GM12875 (cell line): ENCODE data around the gene ENTR1.

Source experiments
- H3K4me3 ChIP-seq: one replicate; pipeline ENCODE4 v1.5.1; 2011; ENCODE audit warnings: low read depth, low read length, control low read depth
- TF ChIP-seq, protein P1 (sequence below): IDR thresholded peaks from 2 replicates; pipeline ENCODE4 v1.5.1; 2011; ENCODE audit warnings: low read depth, mild to moderate bottlenecking, control low read depth, inconsistent platforms, low read length, moderate library complexity, borderline replicate concordance; ENCODE audit not compliant: insufficient read depth

ENTR1 gene

DNA sequence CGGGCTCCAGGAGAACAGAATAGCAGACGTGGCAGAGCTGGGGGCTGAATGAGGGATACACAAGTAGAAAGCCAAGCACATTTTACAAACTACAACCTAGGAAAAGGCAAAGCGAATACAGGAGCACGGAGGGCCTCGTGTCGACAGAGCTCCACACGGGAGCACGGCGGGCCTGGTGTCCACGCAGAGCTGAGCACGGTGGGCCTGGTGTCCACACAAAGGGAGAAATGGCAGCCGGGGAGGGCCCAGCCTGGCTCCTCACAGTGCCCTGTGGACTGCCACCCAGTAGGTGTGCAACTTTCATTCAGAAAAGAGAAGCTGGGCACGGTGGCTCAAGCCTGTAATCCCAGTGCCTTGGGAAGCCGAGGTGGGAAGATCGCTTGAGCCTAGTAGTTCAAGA lies 32.7 kb upstream of the ENTR1 start:
- H3K4me3 ChIP-seq: no peak overlapping the region
- TF ChIP-seq, protein P1, sequence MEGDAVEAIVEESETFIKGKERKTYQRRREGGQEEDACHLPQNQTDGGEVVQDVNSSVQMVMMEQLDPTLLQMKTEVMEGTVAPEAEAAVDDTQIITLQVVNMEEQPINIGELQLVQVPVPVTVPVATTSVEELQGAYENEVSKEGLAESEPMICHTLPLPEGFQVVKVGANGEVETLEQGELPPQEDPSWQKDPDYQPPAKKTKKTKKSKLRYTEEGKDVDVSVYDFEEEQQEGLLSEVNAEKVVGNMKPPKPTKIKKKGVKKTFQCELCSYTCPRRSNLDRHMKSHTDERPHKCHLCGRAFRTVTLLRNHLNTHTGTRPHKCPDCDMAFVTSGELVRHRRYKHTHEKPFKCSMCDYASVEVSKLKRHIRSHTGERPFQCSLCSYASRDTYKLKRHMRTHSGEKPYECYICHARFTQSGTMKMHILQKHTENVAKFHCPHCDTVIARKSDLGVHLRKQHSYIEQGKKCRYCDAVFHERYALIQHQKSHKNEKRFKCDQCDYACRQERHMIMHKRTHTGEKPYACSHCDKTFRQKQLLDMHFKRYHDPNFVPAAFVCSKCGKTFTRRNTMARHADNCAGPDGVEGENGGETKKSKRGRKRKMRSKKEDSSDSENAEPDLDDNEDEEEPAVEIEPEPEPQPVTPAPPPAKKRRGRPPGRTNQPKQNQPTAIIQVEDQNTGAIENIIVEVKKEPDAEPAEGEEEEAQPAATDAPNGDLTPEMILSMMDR: no peak

DNA sequence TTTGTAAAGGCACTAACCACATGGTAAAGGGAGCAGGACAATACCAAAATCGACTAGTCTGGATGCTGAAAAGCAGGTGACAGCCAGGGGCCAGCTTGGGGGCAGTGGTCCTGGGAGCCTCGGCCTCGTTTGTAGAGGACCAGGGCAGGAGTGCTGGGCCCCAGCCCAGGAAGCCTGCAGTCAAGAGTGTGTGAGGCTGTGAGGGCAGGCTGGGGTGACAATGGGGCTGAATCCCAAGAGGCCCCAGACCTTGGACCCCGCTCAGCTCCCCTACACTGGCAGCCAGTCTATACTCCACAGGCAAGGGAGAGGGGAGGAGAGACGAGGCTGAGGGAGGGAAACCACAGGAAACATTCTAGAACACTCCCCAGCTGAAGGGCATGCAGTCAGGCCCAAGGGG lies 31.9 kb upstream of the ENTR1 start:
- H3K4me3 ChIP-seq: no peak overlapping the region
- TF ChIP-seq, protein P1: no peak

DNA sequence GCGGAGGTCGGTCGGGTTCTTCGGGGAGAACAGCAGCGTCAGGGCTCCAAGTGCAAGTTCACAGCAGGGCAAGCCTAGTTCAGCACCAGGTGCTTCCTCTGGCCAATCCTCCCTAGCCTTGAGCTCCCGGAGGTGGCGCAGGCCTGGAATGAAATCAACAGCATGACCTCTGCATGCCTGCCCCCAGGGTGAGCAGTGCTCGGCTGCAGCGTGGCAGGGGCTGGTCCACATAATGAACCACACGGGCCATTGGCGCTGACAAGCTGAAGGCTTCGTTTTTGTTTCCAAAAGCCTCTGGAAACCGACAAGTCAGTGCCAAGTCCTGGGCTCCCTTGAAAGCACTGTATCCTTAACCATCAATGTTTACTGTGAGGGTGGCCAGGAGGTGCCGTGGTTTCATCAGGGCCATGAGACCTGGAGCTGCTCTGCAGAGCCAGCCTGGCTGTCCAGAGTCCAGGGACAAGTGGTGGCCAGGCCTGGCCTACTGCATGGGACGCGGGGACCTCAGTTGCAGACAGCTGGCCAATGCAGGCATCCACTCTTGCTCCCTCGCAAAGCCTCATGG lies 31.3 kb upstream of the ENTR1 start:
- TF ChIP-seq, protein P1: no peak
- H3K4me3 ChIP-seq: no peak overlapping the region

DNA sequence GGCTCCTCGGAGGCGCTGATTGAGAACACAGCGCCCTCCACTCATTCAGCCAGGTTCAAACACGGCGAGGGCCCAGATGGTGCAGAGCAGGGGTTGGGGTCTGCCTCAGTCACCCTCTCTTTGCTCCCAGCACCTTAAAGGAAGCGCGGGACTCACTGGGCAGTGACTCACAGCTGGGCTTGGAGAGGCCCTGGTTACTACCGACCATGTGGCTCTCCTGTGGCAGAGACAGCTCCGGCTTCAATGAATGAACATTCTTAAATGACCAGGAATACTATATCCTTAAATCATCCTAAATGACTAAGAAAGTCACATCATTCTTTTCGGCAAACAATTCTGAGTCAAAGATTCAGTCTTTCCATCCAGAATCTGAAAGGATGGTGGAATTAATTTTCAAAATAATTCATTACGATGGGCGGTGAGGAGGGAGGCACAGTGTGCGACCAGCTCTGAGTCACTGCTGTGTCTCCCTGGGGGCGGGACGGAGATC lies 30.8 kb upstream of the ENTR1 start:
- TF ChIP-seq, protein P1: no peak
- H3K4me3 ChIP-seq: no peak overlapping the region

DNA sequence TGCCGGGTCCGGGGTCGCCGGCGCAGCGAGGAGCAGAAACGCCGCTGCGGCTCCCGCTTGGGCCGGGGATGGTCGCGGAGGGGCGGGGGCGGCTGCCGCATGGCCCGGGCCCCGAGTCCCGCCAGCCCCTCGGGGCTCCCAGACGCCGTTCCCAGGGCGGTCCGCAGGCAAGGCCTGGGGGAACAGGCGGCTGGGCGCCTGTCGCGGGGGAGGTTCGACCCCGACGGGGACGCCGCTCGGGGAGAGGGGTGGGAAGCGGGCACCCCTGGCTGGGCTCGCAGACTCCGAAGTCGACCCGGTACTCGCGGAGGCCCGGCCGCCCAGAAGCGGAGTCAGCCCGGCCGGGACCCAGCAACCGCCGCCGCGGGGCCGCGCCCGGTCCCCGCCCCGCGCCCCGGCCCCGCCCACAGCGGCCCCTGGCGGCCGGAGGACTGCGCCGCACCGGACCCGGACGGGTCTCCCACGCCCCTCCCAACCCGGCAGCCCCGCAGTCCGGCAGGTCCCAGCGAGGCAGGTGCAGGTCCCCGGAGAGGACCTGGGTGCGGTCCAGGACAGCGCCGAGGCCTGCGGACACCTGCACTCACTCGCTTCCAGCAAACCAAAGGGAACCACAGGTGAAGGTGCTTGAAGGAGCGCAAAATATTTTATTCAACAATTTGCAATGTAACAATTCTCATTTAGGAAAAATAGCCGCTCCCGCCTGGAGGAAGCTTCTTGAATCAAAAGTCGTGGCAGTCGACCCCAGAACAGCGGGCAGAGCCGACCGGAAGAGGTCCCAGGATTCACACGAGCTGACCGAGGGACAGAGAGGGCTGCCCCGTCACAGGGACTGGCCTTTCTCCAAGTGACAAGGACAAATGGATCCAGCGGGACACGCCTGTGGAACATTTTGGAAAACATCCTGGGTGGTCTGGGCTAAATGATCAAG lies 29.3 kb upstream of the ENTR1 start, which contains the start of gene INPP5E:
Gene INPP5E (minus strand): TSS at position 365 of the 928 bp plus-strand sequence. CDS start 426 bp downstream, outside the sequence.
- H3K4me3 ChIP-seq: peak within 1 kb of the TSS; percentile 74
- TF ChIP-seq, protein P1: peak; percentile 81

DNA sequence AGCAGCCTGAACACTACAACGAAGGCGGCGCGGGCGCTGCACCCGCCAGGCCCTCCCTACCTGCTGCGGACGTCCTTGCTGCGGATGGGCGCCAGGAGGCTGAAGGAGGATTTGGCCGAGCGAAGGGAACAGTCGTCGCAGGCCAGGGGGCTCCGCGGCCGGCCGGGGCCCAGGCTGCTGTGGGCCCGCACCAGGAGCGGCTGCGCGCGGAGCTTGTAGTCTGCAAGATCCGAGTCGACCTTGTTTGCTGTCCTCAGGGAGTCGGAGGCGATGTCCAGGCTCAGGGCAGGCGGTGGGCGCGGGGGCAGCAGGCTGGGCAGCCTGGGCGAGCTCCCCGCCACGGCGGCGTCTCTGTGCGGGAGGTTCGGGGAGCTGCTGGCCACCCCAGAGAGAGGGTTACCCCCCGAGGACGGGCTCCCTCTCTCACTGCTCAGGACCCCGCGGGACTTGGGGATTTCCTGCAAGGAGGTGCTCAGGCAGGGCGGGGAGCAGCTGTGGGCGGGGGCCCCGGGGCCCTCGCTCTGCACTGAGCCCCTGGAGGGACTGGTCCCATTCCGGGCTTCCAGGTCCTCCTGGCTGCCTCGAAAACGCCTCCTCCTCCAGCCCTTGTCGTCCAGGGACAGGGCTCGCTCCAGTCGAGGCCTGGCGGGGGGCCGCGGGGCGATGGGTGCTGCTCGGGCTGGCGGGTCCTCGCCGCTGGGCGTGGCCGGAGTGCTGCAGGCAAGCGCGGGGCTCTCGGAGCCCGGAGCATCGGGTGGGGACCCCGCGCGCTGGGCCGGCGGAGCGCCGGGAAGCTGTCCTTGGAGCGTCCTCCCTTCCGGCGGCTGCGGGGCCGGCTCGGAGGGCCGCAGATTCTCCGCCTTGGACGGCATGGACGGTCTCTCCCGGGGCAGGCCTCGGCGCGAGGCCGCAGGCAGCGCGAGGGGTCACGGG lies 28.4 kb upstream of the ENTR1 start:
- peak overlapping the region; percentile 74 for H3K4me3 ChIP-seq
- TF ChIP-seq, protein P1: no peak
